ENCODE results near the gene DCAF8L2. TPM values are rescaled to one million over a fixed set of nuclear protein-coding genes. Genes with fewer than 3 reads are reported as not detected.
"Not testable (repeated sequence)": the region's sequence is repeated elsewhere in the genome, so short reads cannot be mapped to it uniquely, and the experiment has no call there.

The DCAF8L2 gene
- total RNA-seq (not detected), polyA plus RNA-seq (not detected)
- long read RNA-seq, donor 1 = 0 reads
- long read RNA-seq, donor 2 = 0 reads
- long read RNA-seq, donor 3 = 0 reads
- long read RNA-seq, donor 4 = 0 reads
- long read RNA-seq, donor 5 = 0 reads
- long read RNA-seq, donor 6 = 0 reads
- long read RNA-seq, donor 7 = 0 reads
- long read RNA-seq, donor 8 = 0 reads
- long read RNA-seq, donor 9 = 0 reads
- long read RNA-seq, donor 10 = 0 reads

DNA sequence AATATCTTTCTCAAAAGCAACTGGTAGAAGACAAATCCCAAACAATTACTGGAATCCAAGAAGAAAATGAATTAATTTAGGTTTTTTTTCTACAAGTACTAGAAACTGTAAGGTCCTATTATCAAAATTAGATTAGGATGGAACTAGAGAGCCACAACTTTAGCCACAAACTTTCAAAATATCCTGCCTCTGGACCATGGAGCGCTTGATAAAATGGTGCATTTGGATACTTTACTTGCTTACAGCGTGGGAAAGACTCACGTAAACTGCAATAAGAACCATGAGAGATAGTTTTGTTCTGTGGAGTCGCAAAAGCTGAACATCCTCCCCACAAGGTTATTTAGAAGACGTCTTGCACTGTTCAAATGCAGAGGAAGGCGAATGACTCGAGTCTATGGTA is at the start of gene DCAF8L2:
TSS of gene DCAF8L2 (plus strand) at position 301 of the 400 bp plus-strand sequence. CDS start 156,552 bp downstream, outside the sequence.
- H3K4me3 ChIP-seq (ENCODE audit: low read length in 2 of 2) = no peak within 1 kb of the TSS
- H3K9me3 ChIP-seq (ENCODE audit: control insufficient read depth in 2 of 2, insufficient read depth in 1 of 2, low read length in 1 of 2) = no peaks in the 10 kb centered on the region
- H3K27me3 ChIP-seq (ENCODE audit: control insufficient read depth in 2 of 2, insufficient read depth in 1 of 2, low read length in 1 of 2) = no peaks in the 10 kb centered on the region
- 88% methylated on average over 7 of the region's 7 CpGs for WGBS
- no peaks in the 10 kb centered on the region for H3K4me1 ChIP-seq (ENCODE audit: control insufficient read depth in 2 of 2, insufficient read depth in 2 of 2, low read length in 2 of 2)
- no peaks in the 10 kb centered on the region for H3K36me3 ChIP-seq (ENCODE audit: control insufficient read depth in 2 of 2, insufficient read depth in 2 of 2, low read length in 1 of 2)
- H3K27ac ChIP-seq (ENCODE audit: low read depth in 1 of 2, low read length in 1 of 2) = no peak within 1 kb of the TSS
- no peak for DNase-seq (ENCODE audit: low read depth in 6 of 9, low spot score in 9 of 9)

DNA sequence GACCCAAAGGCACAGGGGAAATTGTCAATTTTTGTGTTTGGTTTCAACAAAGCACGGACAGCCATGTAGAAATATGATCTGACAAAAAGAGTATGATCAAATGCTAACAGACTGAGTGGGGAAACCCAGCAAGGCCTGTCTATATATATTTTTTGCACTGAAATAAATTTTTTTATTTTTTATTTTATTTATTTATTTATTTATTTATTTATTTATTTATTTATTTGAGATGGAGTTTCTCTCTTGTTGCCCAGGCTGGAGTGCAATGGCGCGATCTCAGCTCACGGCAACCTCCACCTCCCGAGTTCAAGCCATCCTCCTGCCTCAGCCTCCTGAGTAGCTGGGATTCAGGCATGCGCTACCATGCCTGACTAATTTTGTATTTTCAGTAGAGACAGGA is 49.0 kb upstream of the DCAF8L2 start:
- not testable (repeated sequence) for H3K27me3 ChIP-seq (ENCODE audit: control insufficient read depth in 2 of 2, insufficient read depth in 1 of 2, low read length in 1 of 2); H3K27ac ChIP-seq (ENCODE audit: low read depth in 1 of 2, low read length in 1 of 2); H3K4me1 ChIP-seq (ENCODE audit: control insufficient read depth in 2 of 2, insufficient read depth in 2 of 2, low read length in 2 of 2); DNase-seq (ENCODE audit: low read depth in 6 of 9, low spot score in 9 of 9); H3K9me3 ChIP-seq (ENCODE audit: control insufficient read depth in 2 of 2, insufficient read depth in 1 of 2, low read length in 1 of 2); H3K4me3 ChIP-seq (ENCODE audit: low read length in 2 of 2); H3K36me3 ChIP-seq (ENCODE audit: control insufficient read depth in 2 of 2, insufficient read depth in 2 of 2, low read length in 1 of 2)
- 97% methylated on average over 6 of the region's 6 CpGs for WGBS

DNA sequence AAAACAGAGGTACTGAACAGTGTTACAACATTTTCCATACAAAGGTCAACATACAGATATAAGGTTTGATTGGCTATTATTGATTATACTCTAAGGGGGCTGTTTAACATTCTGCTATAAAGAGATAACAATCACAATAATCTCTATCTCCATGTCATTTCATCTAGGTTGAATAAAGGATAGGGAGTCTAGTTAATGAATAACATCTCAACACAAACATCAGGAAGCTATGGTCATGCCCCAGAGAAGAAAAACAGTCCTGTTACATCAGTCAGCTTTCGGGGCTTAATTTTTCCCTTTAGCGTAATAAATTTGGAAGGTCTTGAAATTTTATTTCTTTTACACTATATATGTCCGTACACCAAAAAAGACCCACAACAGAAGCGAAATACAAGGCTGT is 41.5 kb upstream of the DCAF8L2 start:
- no peak for DNase-seq (ENCODE audit: low read depth in 6 of 9, low spot score in 9 of 9)

DNA sequence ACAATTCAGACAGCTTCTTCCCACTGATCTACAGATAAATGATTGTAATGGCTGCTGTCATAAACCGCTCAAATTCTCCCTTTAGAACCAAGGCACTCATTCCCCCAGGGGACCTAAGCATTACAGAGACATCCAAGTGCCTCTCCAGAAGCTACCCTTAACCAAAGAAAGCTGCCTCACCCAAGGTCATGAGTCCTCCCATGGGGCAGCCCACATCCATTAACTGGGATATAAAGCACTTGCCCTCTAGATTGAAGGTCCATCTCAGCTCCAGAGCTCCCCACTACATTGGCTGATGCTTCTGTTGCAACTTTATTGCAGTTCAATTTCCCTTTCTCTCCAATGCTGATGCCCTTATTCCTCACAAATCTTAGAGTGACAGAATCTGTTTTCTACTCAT is 40.5 kb upstream of the DCAF8L2 start:
- no peaks in the 10 kb centered on the region for H3K36me3 ChIP-seq (ENCODE audit: control insufficient read depth in 2 of 2, insufficient read depth in 2 of 2, low read length in 1 of 2)
- H3K4me1 ChIP-seq (ENCODE audit: control insufficient read depth in 2 of 2, insufficient read depth in 2 of 2, low read length in 2 of 2) = no peaks in the 10 kb centered on the region
- H3K4me3 ChIP-seq (ENCODE audit: low read length in 2 of 2) = no peak overlapping the region
- DNase-seq (ENCODE audit: low read depth in 6 of 9, low spot score in 9 of 9) = no peak
- H3K27ac ChIP-seq (ENCODE audit: low read depth in 1 of 2, low read length in 1 of 2) = no peak overlapping the region
- WGBS = 90% methylated on average over 1 of the region's 1 CpG
- H3K9me3 ChIP-seq (ENCODE audit: control insufficient read depth in 2 of 2, insufficient read depth in 1 of 2, low read length in 1 of 2) = no peaks in the 10 kb centered on the region
- H3K27me3 ChIP-seq (ENCODE audit: control insufficient read depth in 2 of 2, insufficient read depth in 1 of 2, low read length in 1 of 2) = no peaks in the 10 kb centered on the region

More for the DNA sequence above, 41.5 kb upstream of the DCAF8L2 start:
- H3K4me3 ChIP-seq (ENCODE audit: low read length in 2 of 2) = no peak overlapping the region
- no peaks in the 10 kb centered on the region for H3K4me1 ChIP-seq (ENCODE audit: control insufficient read depth in 2 of 2, insufficient read depth in 2 of 2, low read length in 2 of 2)
- no peak overlapping the region for H3K27ac ChIP-seq (ENCODE audit: low read depth in 1 of 2, low read length in 1 of 2)
- H3K9me3 ChIP-seq (ENCODE audit: control insufficient read depth in 2 of 2, insufficient read depth in 1 of 2, low read length in 1 of 2) = no peaks in the 10 kb centered on the region
- 93% methylated on average over 4 of the region's 4 CpGs for WGBS
- no peaks in the 10 kb centered on the region for H3K36me3 ChIP-seq (ENCODE audit: control insufficient read depth in 2 of 2, insufficient read depth in 2 of 2, low read length in 1 of 2)
- H3K27me3 ChIP-seq (ENCODE audit: control insufficient read depth in 2 of 2, insufficient read depth in 1 of 2, low read length in 1 of 2) = no peaks in the 10 kb centered on the region

DNA sequence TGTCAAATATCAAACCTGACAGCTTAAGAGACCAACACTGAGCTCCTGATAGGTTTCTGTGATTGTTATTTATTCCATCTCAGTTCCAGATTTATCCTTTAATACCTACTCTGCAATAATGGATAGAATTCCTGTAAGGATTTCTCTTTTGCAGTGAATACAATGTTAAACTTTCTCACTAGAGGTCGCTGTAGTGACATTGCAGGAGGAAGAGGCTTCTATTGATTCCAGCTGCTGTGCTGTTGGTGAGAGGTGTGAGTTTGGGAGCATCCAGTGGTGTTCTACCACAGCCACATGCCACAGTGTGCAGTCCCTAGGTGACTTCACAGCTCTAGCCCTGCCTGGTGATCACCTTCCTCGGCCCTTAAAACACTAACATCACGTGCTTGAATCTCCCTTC is 34.6 kb upstream of the DCAF8L2 start:
- Histone ChIP-seq H3K27ac (ENCODE audit: low read depth in 1 of 2, low read length in 1 of 2) (no peak overlapping the region), H3K4me3 (ENCODE audit: low read length in 2 of 2) (no peak overlapping the region), H3K27me3 (ENCODE audit: control insufficient read depth in 2 of 2, insufficient read depth in 1 of 2, low read length in 1 of 2) (no peaks in the 10 kb centered on the region), H3K9me3 (ENCODE audit: control insufficient read depth in 2 of 2, insufficient read depth in 1 of 2, low read length in 1 of 2) (no peaks in the 10 kb centered on the region), H3K36me3 (ENCODE audit: control insufficient read depth in 2 of 2, insufficient read depth in 2 of 2, low read length in 1 of 2) (no peaks in the 10 kb centered on the region), H3K4me1 (ENCODE audit: control insufficient read depth in 2 of 2, insufficient read depth in 2 of 2, low read length in 2 of 2) (no peaks in the 10 kb centered on the region)
- no peak for DNase-seq (ENCODE audit: low read depth in 6 of 9, low spot score in 9 of 9)
- 38% methylated on average over 3 of the region's 3 CpGs for WGBS

DNA sequence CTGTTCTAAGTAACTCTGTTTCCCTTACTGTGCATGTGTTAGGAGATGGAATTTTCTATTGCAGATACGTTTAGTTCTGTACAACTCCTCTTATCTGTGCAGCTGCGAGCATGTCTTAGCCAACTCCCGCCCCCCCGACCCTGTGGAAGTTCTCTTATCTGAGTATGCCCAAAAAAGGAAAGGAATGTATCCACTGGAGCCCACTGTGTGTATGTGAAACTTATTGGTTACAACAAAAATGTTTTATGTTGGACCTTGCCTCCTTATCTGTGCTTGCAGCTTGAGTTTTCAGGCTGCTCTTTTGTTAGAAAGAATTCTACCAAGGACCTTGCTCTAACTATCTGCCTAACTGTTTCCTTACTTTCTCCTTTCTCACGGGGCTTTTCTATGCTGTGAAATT is 24.2 kb upstream of the DCAF8L2 start:
- Histone ChIP-seq H3K36me3 (ENCODE audit: control insufficient read depth in 2 of 2, insufficient read depth in 2 of 2, low read length in 1 of 2) (no peaks in the 10 kb centered on the region), H3K9me3 (ENCODE audit: control insufficient read depth in 2 of 2, insufficient read depth in 1 of 2, low read length in 1 of 2) (no peaks in the 10 kb centered on the region), H3K4me1 (ENCODE audit: control insufficient read depth in 2 of 2, insufficient read depth in 2 of 2, low read length in 2 of 2) (no peaks in the 10 kb centered on the region), H3K4me3 (ENCODE audit: low read length in 2 of 2) (no peak overlapping the region), H3K27ac (ENCODE audit: low read depth in 1 of 2, low read length in 1 of 2) (no peak overlapping the region), H3K27me3 (ENCODE audit: control insufficient read depth in 2 of 2, insufficient read depth in 1 of 2, low read length in 1 of 2) (no peaks in the 10 kb centered on the region)
- WGBS = 42% methylated on average over 5 of the region's 5 CpGs
- no peak for DNase-seq (ENCODE audit: low read depth in 6 of 9, low spot score in 9 of 9)

DNA sequence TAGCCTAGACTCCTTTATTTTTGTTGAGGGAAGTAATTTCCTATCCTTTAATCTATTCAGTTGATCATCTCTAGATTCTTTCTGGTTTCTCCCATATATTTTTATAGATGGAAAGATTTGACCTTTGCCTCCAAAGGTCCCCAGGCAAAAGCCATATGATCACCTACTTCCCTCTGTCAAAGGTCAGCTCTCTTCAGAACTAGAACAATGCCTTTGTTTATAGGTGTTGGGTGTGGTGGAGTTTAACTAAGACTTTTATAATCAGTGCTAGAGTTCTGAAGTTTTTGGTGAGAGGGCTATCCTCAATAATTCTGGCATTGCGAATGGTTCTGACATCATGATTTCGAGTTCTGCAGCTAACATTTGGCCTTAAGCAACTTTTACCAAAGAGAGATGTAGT is 19.0 kb upstream of the DCAF8L2 start:
- no peaks in the 10 kb centered on the region for H3K4me1 ChIP-seq (ENCODE audit: control insufficient read depth in 2 of 2, insufficient read depth in 2 of 2, low read length in 2 of 2)
- no peaks in the 10 kb centered on the region for H3K9me3 ChIP-seq (ENCODE audit: control insufficient read depth in 2 of 2, insufficient read depth in 1 of 2, low read length in 1 of 2)
- H3K27me3 ChIP-seq (ENCODE audit: control insufficient read depth in 2 of 2, insufficient read depth in 1 of 2, low read length in 1 of 2) = no peaks in the 10 kb centered on the region
- WGBS = 85% methylated on average over 2 of the region's 2 CpGs
- H3K27ac ChIP-seq (ENCODE audit: low read depth in 1 of 2, low read length in 1 of 2) = no peak overlapping the region
- no peaks in the 10 kb centered on the region for H3K36me3 ChIP-seq (ENCODE audit: control insufficient read depth in 2 of 2, insufficient read depth in 2 of 2, low read length in 1 of 2)
- DNase-seq (ENCODE audit: low read depth in 6 of 9, low spot score in 9 of 9) = no peak
- no peak overlapping the region for H3K4me3 ChIP-seq (ENCODE audit: low read length in 2 of 2)

DNA sequence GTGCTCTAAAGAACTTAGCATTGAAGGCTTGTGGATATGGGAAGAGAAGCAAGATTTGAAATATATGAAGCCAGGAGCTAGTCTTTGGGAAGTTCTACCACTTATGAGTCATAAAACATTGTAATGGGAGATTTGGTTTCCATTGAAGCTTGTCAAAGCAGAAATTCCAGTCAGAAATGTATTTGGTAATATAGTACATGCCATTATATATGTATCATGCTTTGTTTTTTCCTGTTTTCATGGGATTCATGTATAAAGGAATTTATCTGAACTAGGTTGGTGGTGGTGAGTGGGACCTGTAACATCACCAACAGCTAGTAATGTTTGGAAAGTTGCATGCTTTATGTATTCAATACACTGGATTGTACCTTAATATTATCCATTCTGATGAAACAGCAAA is 14.6 kb upstream of the DCAF8L2 start:
- no peaks in the 10 kb centered on the region for H3K36me3 ChIP-seq (ENCODE audit: control insufficient read depth in 2 of 2, insufficient read depth in 2 of 2, low read length in 1 of 2)
- H3K9me3 ChIP-seq (ENCODE audit: control insufficient read depth in 2 of 2, insufficient read depth in 1 of 2, low read length in 1 of 2) = no peaks in the 10 kb centered on the region
- no peak overlapping the region for H3K4me3 ChIP-seq (ENCODE audit: low read length in 2 of 2)
- H3K27me3 ChIP-seq (ENCODE audit: control insufficient read depth in 2 of 2, insufficient read depth in 1 of 2, low read length in 1 of 2) = no peaks in the 10 kb centered on the region
- no peak for DNase-seq (ENCODE audit: low read depth in 6 of 9, low spot score in 9 of 9)
- no peaks in the 10 kb centered on the region for H3K4me1 ChIP-seq (ENCODE audit: control insufficient read depth in 2 of 2, insufficient read depth in 2 of 2, low read length in 2 of 2)
- H3K27ac ChIP-seq (ENCODE audit: low read depth in 1 of 2, low read length in 1 of 2) = no peak overlapping the region

DNA sequence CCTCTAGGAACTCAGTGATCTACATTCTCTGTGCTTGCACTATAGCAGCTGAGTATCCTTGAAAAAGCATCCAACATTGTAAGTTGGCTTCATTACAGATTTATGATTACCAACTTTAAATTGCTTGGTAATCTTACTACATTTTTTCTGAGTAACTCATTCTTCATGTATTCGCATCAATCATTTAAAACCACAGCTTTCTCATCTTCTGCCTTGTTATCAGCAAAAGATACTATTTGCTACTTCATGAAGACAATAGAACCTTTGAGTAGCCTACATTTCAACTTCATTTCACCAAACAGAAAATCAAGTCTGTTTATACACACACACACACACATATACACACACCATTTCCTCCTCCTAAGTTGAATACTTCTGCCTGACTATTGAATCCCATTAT is 6.2 kb upstream of the DCAF8L2 start:
- Histone ChIP-seq H3K27me3 (ENCODE audit: control insufficient read depth in 2 of 2, insufficient read depth in 1 of 2, low read length in 1 of 2) (no peaks in the 10 kb centered on the region), H3K9me3 (ENCODE audit: control insufficient read depth in 2 of 2, insufficient read depth in 1 of 2, low read length in 1 of 2) (no peaks in the 10 kb centered on the region), H3K4me1 (ENCODE audit: control insufficient read depth in 2 of 2, insufficient read depth in 2 of 2, low read length in 2 of 2) (no peaks in the 10 kb centered on the region), H3K27ac (ENCODE audit: low read depth in 1 of 2, low read length in 1 of 2) (no peak overlapping the region), H3K36me3 (ENCODE audit: control insufficient read depth in 2 of 2, insufficient read depth in 2 of 2, low read length in 1 of 2) (no peaks in the 10 kb centered on the region), H3K4me3 (ENCODE audit: low read length in 2 of 2) (no peak overlapping the region)
- 98% methylated on average over 1 of the region's 1 CpG for WGBS
- no peak for DNase-seq (ENCODE audit: low read depth in 6 of 9, low spot score in 9 of 9)

DNA sequence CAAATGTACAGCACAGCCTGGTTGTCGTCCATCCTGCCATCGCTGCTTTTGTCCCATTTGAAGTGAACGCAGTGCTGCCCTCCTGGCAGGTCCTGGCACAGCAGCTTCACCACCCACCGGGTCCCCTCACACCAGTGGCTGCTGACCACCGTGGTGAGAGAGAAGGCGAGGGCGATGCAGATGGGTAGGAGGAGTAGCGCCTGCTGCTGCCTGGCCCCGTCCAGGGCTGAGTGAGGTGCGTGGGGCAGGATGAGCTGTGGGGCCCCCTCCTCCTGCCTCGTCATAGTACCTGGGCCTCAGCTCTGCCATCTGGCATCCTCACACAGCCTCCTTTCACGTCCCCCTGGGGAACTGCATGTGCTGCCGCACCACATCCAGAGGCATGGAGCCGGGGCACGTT is 1.8 kb downstream of the DCAF8L2 start:
- Histone ChIP-seq H3K27ac (ENCODE audit: low read depth in 1 of 2, low read length in 1 of 2) (no peak overlapping the region), H3K36me3 (ENCODE audit: control insufficient read depth in 2 of 2, insufficient read depth in 2 of 2, low read length in 1 of 2) (no peaks in the 10 kb centered on the region), H3K4me3 (ENCODE audit: low read length in 2 of 2) (no peak overlapping the region), H3K9me3 (ENCODE audit: control insufficient read depth in 2 of 2, insufficient read depth in 1 of 2, low read length in 1 of 2) (no peaks in the 10 kb centered on the region), H3K4me1 (ENCODE audit: control insufficient read depth in 2 of 2, insufficient read depth in 2 of 2, low read length in 2 of 2) (no peaks in the 10 kb centered on the region), H3K27me3 (ENCODE audit: control insufficient read depth in 2 of 2, insufficient read depth in 1 of 2, low read length in 1 of 2) (no peaks in the 10 kb centered on the region)
- DNase-seq (ENCODE audit: low read depth in 6 of 9, low spot score in 9 of 9) = no peak
- 84% methylated on average over 15 of the region's 15 CpGs for WGBS
